Gastroesophageal sphincter (tissue), 4 donors: ENCODE results near the gene KLHL22. TPM values are rescaled to one million over a fixed set of nuclear protein-coding genes. Genes with fewer than 3 reads are reported as not detected.

ENCODE experiments used
- ATAC-seq: fragments of 150-250 bp; one replicate; pipeline ENCODE4 v1.9.1; 2016; ENCODE audit warnings: mild to moderate bottlenecking, moderate library complexity
- H3K27ac ChIP-seq, 4 donors: fragments of 200-600 bp; sonication (generic) in 3 of 4; 1 replicate in 3 of 4; 2 replicates in 1 of 4; pipeline ENCODE4 v1.5.1; 2016 to 2019
- H3K27me3 ChIP-seq: fragments of 200-600 bp; sonication (generic); one replicate; pipeline ENCODE4 v1.5.1; 2019
- H3K36me3 ChIP-seq, 2 donors: fragments of 200-600 bp; sonication (generic); one replicate each; pipeline ENCODE4 v1.5.1; 2019; ENCODE audit warnings: control low read depth in 1 of 2
- H3K4me1 ChIP-seq, 3 donors: fragments of 200-600 bp; sonication (generic); 1 replicate in 2 of 3; 2 replicates in 1 of 3; pipeline ENCODE4 v1.5.1; 2016 to 2019; ENCODE audit warnings: control low read depth in 2 of 3
- H3K4me3 ChIP-seq, 2 donors: fragments of 200-600 bp; sonication (generic); one replicate each; pipeline ENCODE4 v1.5.1; 2019; ENCODE audit warnings: mild to moderate bottlenecking in 1 of 2, moderate library complexity in 1 of 2
- H3K9me3 ChIP-seq, 3 donors: fragments of 200-600 bp; sonication (generic); one replicate each; pipeline ENCODE4 v1.5.1; 2017 to 2019; ENCODE audit warnings: control low read depth in 2 of 3
- EP300 ChIP-seq: sonication (generic); formaldehyde crosslinking; IDR thresholded peaks from one replicate; pipeline ENCODE4 v1.6.1; 2017; ENCODE audit warnings: antibody characterized with exemption, mild to moderate bottlenecking
- POLR2A ChIP-seq, 2 donors: fragments of 450-650 bp; IDR thresholded peaks; one replicate each; pipeline ENCODE4 v1.6.1; 2017; ENCODE audit warnings: antibody characterized with exemption in 2 of 2, mild to moderate bottlenecking in 2 of 2, moderate library complexity in 1 of 2
- POLR2AphosphoS5 ChIP-seq: sonication (generic); formaldehyde crosslinking; IDR thresholded peaks from one replicate; pipeline ENCODE4 v1.6.1; 2017; ENCODE audit warnings: antibody characterized with exemption
- WGBS, 2 donors: methylation state at CpG; one replicate each; pipeline ENCODE4 v1.1.5; 2018; ENCODE audit warnings: low coverage in 1 of 2; 5-methylcytosine and 5-hydroxymethylcytosine counted together
- total RNA-seq, 4 donors: library from RNA; depleted of rRNA; stranded (reverse); fragments of >200 nt; gene quantifications; one replicate each; pipeline ENCODE4 v1.1.0, GENCODE V29; 2016
- TF ChIP-seq, protein P1 (sequence below), 4 experiments: fragments of 200-600 bp in 2 of 4; fragments of 450-650 bp in 2 of 4; sonication (generic) in 1 of 4; IDR thresholded peaks; one replicate each; pipeline ENCODE4 v1.5.1; 2017 to 2019; ENCODE audit warnings: antibody characterized with exemption in 4 of 4, mild to moderate bottlenecking in 2 of 4, moderate library complexity in 2 of 4

Gene KLHL22
- total RNA-seq, 4 donors from 2014 or later, result 25.0 to 44.5 (median 33.9) TPM

DNA sequence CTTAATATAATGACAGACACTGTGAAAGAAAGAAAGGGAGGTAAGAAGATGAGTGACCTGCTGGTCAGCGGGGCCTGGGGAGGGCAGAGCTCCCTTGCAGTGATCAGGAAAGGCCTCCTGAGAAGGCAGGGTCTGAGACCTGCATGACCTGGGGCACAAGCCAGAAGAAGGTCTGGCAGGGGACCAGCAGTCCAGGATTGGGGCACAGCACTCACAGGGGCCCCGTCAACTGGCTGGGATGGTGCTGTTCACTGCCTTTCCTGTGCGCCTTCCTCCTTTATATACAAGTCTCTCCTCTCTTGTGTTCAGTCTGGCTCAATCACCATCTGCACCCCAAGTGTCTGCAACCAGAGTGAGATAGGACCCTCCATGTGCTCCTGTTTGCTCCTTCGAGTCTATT, 35.7 kb downstream of the KLHL22 start:
- TF ChIP-seq EP300 (no peak), POLR2A (IDR thresholded peaks at IDR 0.05) (no peak), POLR2AphosphoS5 (no peak)
- TF ChIP-seq, protein P1, sequence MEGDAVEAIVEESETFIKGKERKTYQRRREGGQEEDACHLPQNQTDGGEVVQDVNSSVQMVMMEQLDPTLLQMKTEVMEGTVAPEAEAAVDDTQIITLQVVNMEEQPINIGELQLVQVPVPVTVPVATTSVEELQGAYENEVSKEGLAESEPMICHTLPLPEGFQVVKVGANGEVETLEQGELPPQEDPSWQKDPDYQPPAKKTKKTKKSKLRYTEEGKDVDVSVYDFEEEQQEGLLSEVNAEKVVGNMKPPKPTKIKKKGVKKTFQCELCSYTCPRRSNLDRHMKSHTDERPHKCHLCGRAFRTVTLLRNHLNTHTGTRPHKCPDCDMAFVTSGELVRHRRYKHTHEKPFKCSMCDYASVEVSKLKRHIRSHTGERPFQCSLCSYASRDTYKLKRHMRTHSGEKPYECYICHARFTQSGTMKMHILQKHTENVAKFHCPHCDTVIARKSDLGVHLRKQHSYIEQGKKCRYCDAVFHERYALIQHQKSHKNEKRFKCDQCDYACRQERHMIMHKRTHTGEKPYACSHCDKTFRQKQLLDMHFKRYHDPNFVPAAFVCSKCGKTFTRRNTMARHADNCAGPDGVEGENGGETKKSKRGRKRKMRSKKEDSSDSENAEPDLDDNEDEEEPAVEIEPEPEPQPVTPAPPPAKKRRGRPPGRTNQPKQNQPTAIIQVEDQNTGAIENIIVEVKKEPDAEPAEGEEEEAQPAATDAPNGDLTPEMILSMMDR (IDR thresholded peaks at IDR 0.05), result no peak
- Histone ChIP-seq H3K27me3 (no peaks in the 10 kb centered on the region), H3K4me1 (peaks cover 0 to 17% (median 6%) of the 10 kb centered on the region in 3 donors), H3K9me3 (no peaks in the 10 kb centered on the region), H3K27ac (no peak overlapping the region), H3K36me3 (peaks cover 0 to 61% of the 10 kb centered on the region in 2 donors), H3K4me3 (no peak overlapping the region)
- 89% methylated on average over 3 of the region's 4 CpGs; no CpG with 5 or more reads in 1 of the 2 donors for WGBS, 2 donors
- ATAC-seq, result no peak

DNA sequence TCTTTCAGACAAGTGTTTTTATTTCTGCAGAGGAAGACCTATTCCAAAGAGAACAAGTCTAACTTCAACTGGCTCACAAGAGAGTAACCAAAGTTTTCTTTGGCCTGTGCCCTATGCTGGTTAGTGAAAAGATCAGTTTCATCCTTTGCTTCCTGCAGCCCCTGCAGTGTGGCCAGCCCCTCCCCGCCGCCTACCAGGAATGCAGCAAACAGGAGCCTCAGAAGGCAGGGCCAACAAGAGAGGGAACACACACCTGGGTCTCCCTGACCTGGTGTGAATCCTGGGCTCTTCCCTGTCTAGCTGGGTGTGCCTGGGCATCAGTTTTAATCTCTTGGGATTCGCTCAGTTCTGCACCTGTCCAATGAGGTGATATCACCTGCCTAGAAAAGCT, 36.4 kb downstream of the KLHL22 start:
- no peaks in the 10 kb centered on the region for H3K9me3 ChIP-seq
- H3K36me3 ChIP-seq, result peaks cover 0 to 59% of the 10 kb centered on the region in 2 donors
- ATAC-seq, result no peak
- H3K4me3 ChIP-seq, result no peak overlapping the region
- no peak overlapping the region for H3K27ac ChIP-seq
- H3K4me1 ChIP-seq, result peaks cover 0 to 14% (median 6%) of the 10 kb centered on the region in 3 donors
- no peaks in the 10 kb centered on the region for H3K27me3 ChIP-seq
- TF ChIP-seq EP300, result no peak
- TF ChIP-seq POLR2AphosphoS5, result no peak
- TF ChIP-seq, protein P1 (IDR thresholded peaks at IDR 0.05), result no peak
- no peak for TF ChIP-seq POLR2A (IDR thresholded peaks at IDR 0.05)
- WGBS, 2 donors, result no CpG with 5 or more reads among the region's 3 CpGs

DNA sequence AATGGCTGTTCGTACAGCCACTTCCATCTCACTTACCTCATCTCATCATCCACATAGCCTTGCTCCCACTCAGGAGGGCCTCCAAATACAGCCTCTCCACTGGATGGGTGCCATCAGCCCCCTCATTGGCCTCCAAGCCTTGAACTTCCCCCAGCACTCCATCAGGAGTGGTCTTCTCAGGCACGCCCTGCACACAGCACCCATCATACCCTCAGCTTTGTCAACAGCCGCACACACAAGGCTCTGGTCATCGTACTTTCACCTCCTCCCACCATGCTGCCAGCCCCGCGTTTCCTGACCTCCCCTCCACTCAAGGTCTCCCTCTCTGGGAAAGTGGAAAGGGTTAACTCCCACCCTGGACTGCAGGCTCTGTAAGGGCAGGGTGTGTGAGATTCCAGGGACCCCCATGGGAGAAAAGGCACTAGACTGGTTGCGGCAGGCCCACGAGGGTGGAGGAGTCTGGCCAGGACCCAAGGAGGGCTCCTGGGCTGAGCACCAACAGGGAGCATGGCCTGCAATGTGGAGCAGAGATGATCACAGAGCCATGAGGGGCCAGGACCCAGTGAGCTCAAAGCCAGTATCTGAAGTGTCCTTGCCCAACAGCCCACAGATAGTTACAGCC, 37.0 kb downstream of the KLHL22 start:
- Histone ChIP-seq H3K9me3 (no peaks in the 10 kb centered on the region), H3K4me3 (no peak overlapping the region), H3K36me3 (peaks cover 0 to 57% of the 10 kb centered on the region in 2 donors), H3K27ac (no peak overlapping the region), H3K4me1 (peaks cover 0 to 9% (median 6%) of the 10 kb centered on the region in 3 donors), H3K27me3 (no peaks in the 10 kb centered on the region)
- 70% methylated on average over 1 of the region's 8 CpGs; no CpG with 5 or more reads in 1 of the 2 donors for WGBS, 2 donors
- ATAC-seq, result no peak
- TF ChIP-seq EP300 (no peak), POLR2AphosphoS5 (no peak)
- TF ChIP-seq, protein P1 (IDR thresholded peaks at IDR 0.05), result no peak

DNA sequence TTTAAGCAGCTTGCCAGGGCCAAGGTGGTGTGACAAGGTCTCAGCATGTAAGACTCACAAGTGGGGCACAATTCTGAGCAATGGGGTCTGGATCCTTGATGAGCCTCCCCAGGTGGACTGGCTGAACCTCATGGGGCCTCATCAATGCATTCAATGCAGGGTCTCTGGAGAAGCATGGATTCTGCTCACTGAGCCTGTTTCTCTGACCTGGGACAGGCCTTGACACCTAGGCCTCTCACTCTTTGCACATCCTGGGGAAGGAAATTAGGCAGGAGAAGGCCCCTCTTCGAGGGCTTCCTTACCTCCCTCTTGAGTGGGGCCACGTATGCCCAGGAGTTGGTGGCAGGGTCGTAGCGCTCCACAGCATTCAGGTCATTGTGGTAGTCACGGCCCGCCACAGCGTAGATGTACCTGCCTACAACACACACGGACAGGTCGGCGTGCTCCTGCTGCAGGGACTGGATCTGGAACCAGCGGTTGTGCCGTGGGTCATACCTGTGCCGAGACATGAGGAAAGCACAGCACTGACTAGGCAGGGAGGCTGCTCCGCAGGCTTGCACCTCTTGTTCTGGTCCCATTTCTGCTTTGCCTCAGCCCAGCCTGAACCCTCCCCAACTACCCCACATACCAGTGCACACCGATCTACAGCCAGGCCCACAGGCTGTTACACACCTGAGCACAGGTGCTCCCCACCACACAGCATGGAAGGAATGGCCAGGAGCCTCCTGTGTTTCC, 37.9 kb downstream of the KLHL22 start:
- no peak overlapping the region for H3K27ac ChIP-seq
- no peaks in the 10 kb centered on the region for H3K9me3 ChIP-seq
- H3K4me3 ChIP-seq, result no peak overlapping the region
- no peak for ATAC-seq
- peaks cover 0 to 4% (median 0%) of the 10 kb centered on the region in 3 donors for H3K4me1 ChIP-seq
- H3K36me3 ChIP-seq, result peaks cover 0 to 50% of the 10 kb centered on the region in 2 donors
- H3K27me3 ChIP-seq, result no peaks in the 10 kb centered on the region
- TF ChIP-seq, protein P1 (IDR thresholded peaks at IDR 0.05), result no peak
- TF ChIP-seq POLR2A (IDR thresholded peaks at IDR 0.05), result no peak
- no peak for TF ChIP-seq EP300
- no peak for TF ChIP-seq POLR2AphosphoS5
- WGBS, 2 donors, result no CpG with 5 or more reads among the region's 15 CpGs
